Smooth muscle cell (in vitro differentiated cells): ENCODE measurements around the gene GPAM. TPM values are rescaled to one million over a fixed set of nuclear protein-coding genes. Genes with fewer than 3 reads are reported as not detected.

Source experiments
- DNase-seq: peaks from one replicate; lab custom pipeline; 2025; ENCODE audit not compliant: unreplicated experiment; lab: John Stamatoyannopoulos, UW
- H2AFZ ChIP-seq: fragments of 200-600 bp; sonication (generic); 2 replicates; pipeline ENCODE4 v1.6.0; 2016; ENCODE audit warnings: antibody characterized with exemption, low read depth, mild to moderate bottlenecking
- H3F3A ChIP-seq: fragments of 200-600 bp; sonication (generic); 2 replicates; pipeline ENCODE4 v1.6.0; 2017; ENCODE audit warnings: antibody characterized with exemption, low read depth
- H3K27ac ChIP-seq: fragments of 200-600 bp; sonication (generic); 2 replicates; pipeline ENCODE4 v1.5.1; 2016; ENCODE audit warnings: low read depth, mild to moderate bottlenecking
- H3K27me3 ChIP-seq: fragments of 200-600 bp; sonication (generic); 2 replicates; pipeline ENCODE4 v1.6.1; 2016; ENCODE audit warnings: low read depth, mild to moderate bottlenecking
- H3K36me3 ChIP-seq: fragments of 200-600 bp; sonication (generic); 2 replicates; pipeline ENCODE4 v1.5.1; 2016; ENCODE audit warnings: low read depth
- H3K4me1 ChIP-seq: fragments of 200-600 bp; sonication (generic); 2 replicates; pipeline ENCODE4 v1.5.1; 2016; ENCODE audit warnings: low read depth
- H3K4me2 ChIP-seq: fragments of 200-600 bp; sonication (generic); 2 replicates; pipeline ENCODE4 v1.6.0; 2016; ENCODE audit warnings: mild to moderate bottlenecking
- H3K4me3 ChIP-seq: fragments of 200-600 bp; sonication (generic); 2 replicates; pipeline ENCODE4 v1.5.1; 2016; ENCODE audit warnings: mild to moderate bottlenecking
- H3K79me2 ChIP-seq: fragments of 200-600 bp; sonication (generic); 2 replicates; pipeline ENCODE4 v1.6.0; 2016; ENCODE audit warnings: low read depth, mild to moderate bottlenecking
- H3K9ac ChIP-seq: fragments of 200-600 bp; sonication (generic); 2 replicates; pipeline ENCODE4 v1.6.0; 2016; ENCODE audit warnings: low read depth
- H3K9me3 ChIP-seq: fragments of 200-600 bp; sonication (generic); replicated peaks from 2 replicates; pipeline ENCODE4 v1.5.1; 2016; ENCODE audit warnings: low read depth
- H4K20me1 ChIP-seq: fragments of 200-600 bp; sonication (generic); 2 replicates; pipeline ENCODE4 v1.6.0; 2016; ENCODE audit warnings: low read depth
- CTCF ChIP-seq: fragments of 200-600 bp; sonication (generic); IDR thresholded peaks from 2 replicates; pipeline ENCODE4 v1.5.1; 2017; ENCODE audit warnings: borderline replicate concordance, mild to moderate bottlenecking, antibody characterized with exemption; ENCODE audit not compliant: insufficient read depth, poor library complexity, severe bottlenecking
- WGBS: methylation state at CpG from one replicate; pipeline ENCODE4 v1.1.7; 2016; ENCODE audit warnings: low lambda C conversion rate; 5-methylcytosine and 5-hydroxymethylcytosine counted together
- polyA plus RNA-seq: library from polyadenylated mRNA; unstranded; fragments of >200 nt; fragmentation: Nextera tagmentation; extraction: Ambion mirVana; gene quantifications from 2 replicates; pipeline ENCODE4 v1.2.1, GENCODE V29; 2016
- total RNA-seq: library from RNA; depleted of rRNA; stranded (reverse); fragments of >200 nt; gene quantifications from 2 replicates; pipeline ENCODE4 v1.2.3, GENCODE V29; 2014

Gene GPAM
- total and polyA plus RNA-seq, 2 experiments from 2014 or later, result 5.1 to 11.7 TPM

- H3K27ac ChIP-seq, result no peak overlapping the region
- WGBS, result 92% methylated on average over 4 of the region's 4 CpGs
- no peak overlapping the region for H3K4me3 ChIP-seq
Measured at GRCh38 chr10:112135604-112136003, 48.0 kb downstream of the GPAM start.

GRCh38 chr10:112132435-112132834 is 51.1 kb downstream of the GPAM start:
- Histone ChIP-seq H3K36me3 (no peaks in the 10 kb centered on the region), H3F3A (no peaks in the 10 kb centered on the region), H3K79me2 (no peaks in the 10 kb centered on the region), H3K4me3 (no peak overlapping the region), H3K9ac (no peak overlapping the region), H3K9me3 (no peaks in the 10 kb centered on the region), H3K27ac (no peak overlapping the region), H2AFZ (no peak overlapping the region), H3K27me3 (no peaks in the 10 kb centered on the region), H4K20me1 (no peaks in the 10 kb centered on the region), H3K4me1 (no peaks in the 10 kb centered on the region), H3K4me2 (no peak overlapping the region)
- no peak for TF ChIP-seq CTCF
- no peak for DNase-seq
- WGBS, result 89% methylated on average over 4 of the region's 4 CpGs

More at GRCh38 chr10:112135604-112136003, 48.0 kb downstream of the GPAM start:
- H3K9me3 ChIP-seq, result no peaks in the 10 kb centered on the region
- no peaks in the 10 kb centered on the region for H3K4me1 ChIP-seq
- no peak for DNase-seq
- H3F3A ChIP-seq, result no peaks in the 10 kb centered on the region
- no peaks in the 10 kb centered on the region for H3K36me3 ChIP-seq
- no peaks in the 10 kb centered on the region for H4K20me1 ChIP-seq
- H2AFZ ChIP-seq, result no peak overlapping the region
- no peaks in the 10 kb centered on the region for H3K79me2 ChIP-seq
- no peak overlapping the region for H3K9ac ChIP-seq
- no peaks in the 10 kb centered on the region for H3K27me3 ChIP-seq
- H3K4me2 ChIP-seq, result no peak overlapping the region
- TF ChIP-seq CTCF, result no peak

GRCh38 chr10:112131996-112132395 is 51.6 kb downstream of the GPAM start:
- 90% methylated on average over 3 of the region's 3 CpGs for WGBS
- DNase-seq, result no peak

More at GRCh38 chr10:112131996-112132395, 51.6 kb downstream of the GPAM start:
- Histone ChIP-seq H3K4me3 (no peak overlapping the region), H3K9me3 (no peaks in the 10 kb centered on the region), H3K27me3 (no peaks in the 10 kb centered on the region), H3K79me2 (no peaks in the 10 kb centered on the region), H4K20me1 (no peaks in the 10 kb centered on the region), H3K4me2 (no peak overlapping the region), H3K9ac (no peak overlapping the region), H3K4me1 (no peaks in the 10 kb centered on the region), H3F3A (no peaks in the 10 kb centered on the region), H2AFZ (no peak overlapping the region), H3K36me3 (no peaks in the 10 kb centered on the region), H3K27ac (no peak overlapping the region)
- no peak for TF ChIP-seq CTCF
